Neural crest cell (in vitro differentiated cells): ENCODE results near the gene FSCN2. TPM values are rescaled to one million over a fixed set of nuclear protein-coding genes. Genes with fewer than 3 reads are reported as not detected.
A peak's percentile ranks its signal among the peaks of the same experiment; 100 is the strongest.

ENCODE experiments used
- DNase-seq: peaks from one replicate; pipeline ENCODE4 v3.0.0; 2021; ENCODE audit warnings: low read depth, mixed read lengths, low spot score
- H3K27ac Mint-ChIP-seq: one replicate; pipeline ENCODE4 v1.8.0; 2021; ENCODE audit warnings: mild to moderate bottlenecking, mixed read lengths; ENCODE audit not compliant: unreplicated experiment
- H3K27me3 Mint-ChIP-seq: 2 replicates; pipeline ENCODE4 v1.8.0; 2021; ENCODE audit warnings: low read depth, mild to moderate bottlenecking, mixed read lengths
- H3K36me3 Mint-ChIP-seq: 2 replicates; pipeline ENCODE4 v1.8.0; 2021; ENCODE audit warnings: low read depth, mild to moderate bottlenecking, mixed read lengths
- H3K4me1 Mint-ChIP-seq: 2 replicates; pipeline ENCODE4 v1.8.0; 2021; ENCODE audit warnings: mixed read lengths
- H3K4me3 Mint-ChIP-seq: one replicate; pipeline ENCODE4 v1.8.0; 2021; ENCODE audit warnings: mild to moderate bottlenecking, mixed read lengths
- H3K9me3 Mint-ChIP-seq: 2 replicates; pipeline ENCODE4 v1.8.0; 2021; ENCODE audit warnings: mixed read lengths
- CTCF ChIP-seq: fragments of 200-600 bp; sonication (generic); conservative IDR thresholded peaks from 2 replicates; pipeline ENCODE4 v1.5.0; 2021; ENCODE audit warnings: antibody characterized with exemption, mild to moderate bottlenecking
- total RNA-seq: library from RNA; stranded (reverse); gene quantifications from 2 replicates; pipeline ENCODE4 v1.2.1, GENCODE V29; 2021

FSCN2 gene
- total RNA-seq, 1 donor from 2014 or later, result 0.56 TPM

- H3K4me1 Mint-ChIP-seq, result peaks cover 29% of the 10 kb centered on the region
- H3K36me3 Mint-ChIP-seq, result peaks cover 4% of the 10 kb centered on the region
- H3K9me3 Mint-ChIP-seq, result no peaks in the 10 kb centered on the region
- H3K27me3 Mint-ChIP-seq, result peaks cover 5% of the 10 kb centered on the region
- H3K27ac Mint-ChIP-seq, result no peak overlapping the region
- TF ChIP-seq CTCF, result no peak
- peak overlapping the region; percentile 95 for H3K4me3 Mint-ChIP-seq
- DNase-seq, result no peak
These were observed 25.5 kb downstream of the FSCN2 start for GRCh38 chr17:81553616-81554181.

- Mint-ChIP-seq H3K4me1 (peaks cover 18% of the 10 kb centered on the region), H3K27ac (no peak overlapping the region), H3K4me3 (peak overlapping the region; percentile 31), H3K9me3 (no peaks in the 10 kb centered on the region), H3K36me3 (peaks cover 2% of the 10 kb centered on the region), H3K27me3 (peaks cover 5% of the 10 kb centered on the region)
- TF ChIP-seq CTCF, result no peak
- DNase-seq, result no peak
These were observed 28.1 kb downstream of the FSCN2 start for GRCh38 chr17:81556175-81556691.

DNA sequence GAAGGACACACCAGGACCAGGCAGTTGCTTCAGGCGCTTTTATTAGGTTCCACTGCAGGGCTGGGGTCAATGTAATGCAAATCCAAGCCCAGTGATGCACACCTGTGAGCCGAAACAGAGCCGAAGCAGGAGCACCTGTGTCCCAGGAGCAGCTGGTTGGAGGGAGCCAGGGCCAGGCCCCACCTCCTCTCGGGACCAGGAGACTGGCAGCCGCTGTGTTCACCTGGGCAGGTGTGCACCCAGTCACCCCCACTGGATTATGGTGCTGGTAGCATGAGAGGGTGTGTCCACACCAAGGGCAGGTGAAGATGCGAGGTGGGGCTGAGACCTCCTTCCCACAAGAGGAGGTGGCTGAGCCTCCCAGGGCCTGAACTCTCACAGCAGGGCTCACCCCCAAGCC lies 28.7 kb downstream of the FSCN2 start:
- no peak overlapping the region for H3K4me3 Mint-ChIP-seq
- no peak overlapping the region for H3K27ac Mint-ChIP-seq
- H3K9me3 Mint-ChIP-seq, result no peaks in the 10 kb centered on the region
- H3K4me1 Mint-ChIP-seq, result peaks cover 14% of the 10 kb centered on the region
- peaks cover 2% of the 10 kb centered on the region for H3K36me3 Mint-ChIP-seq
- no peak for DNase-seq
- H3K27me3 Mint-ChIP-seq, result peaks cover 2% of the 10 kb centered on the region
- no peak for TF ChIP-seq CTCF

DNA sequence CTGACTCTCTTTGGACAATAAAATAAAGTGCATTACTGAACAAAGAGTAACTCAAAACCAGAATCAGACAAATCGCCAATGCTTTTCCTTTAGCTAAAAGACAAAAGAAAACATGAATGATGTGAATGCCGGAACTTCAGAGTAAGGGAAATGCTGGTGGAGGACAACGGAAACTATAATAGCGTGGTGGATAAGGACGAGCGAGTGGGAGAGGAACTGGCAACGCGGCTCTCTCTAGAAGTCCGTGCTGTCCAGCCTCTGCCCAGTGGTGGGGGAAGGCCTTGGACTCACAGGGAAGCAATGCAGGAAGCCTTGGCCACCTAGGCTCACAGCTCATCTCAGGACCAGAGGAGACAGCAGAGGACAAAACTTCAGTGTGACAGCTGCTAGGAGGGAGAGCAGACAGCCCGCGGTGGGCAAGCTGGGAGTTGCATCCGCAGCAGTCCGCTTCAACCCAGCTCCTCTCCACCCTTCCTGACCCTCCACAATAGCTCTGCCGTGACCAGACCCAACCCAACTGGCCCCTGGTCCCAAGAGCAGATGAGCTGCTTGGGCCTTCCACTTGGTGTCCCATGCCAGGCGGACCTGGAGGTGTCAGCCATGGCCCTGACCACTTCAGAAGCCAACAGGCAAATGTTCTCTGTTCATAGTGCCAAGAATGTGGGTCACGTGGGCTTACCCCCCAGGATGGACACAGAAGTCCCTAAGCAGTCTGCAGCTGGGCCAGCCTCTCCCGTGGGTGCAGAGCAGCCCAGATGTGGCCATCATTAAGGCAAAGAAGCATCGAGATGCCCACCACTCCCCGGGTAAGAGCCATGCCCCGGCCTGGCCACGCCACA lies 29.3 kb downstream of the FSCN2 start:
- peaks cover 2% of the 10 kb centered on the region for H3K27me3 Mint-ChIP-seq
- peaks cover 14% of the 10 kb centered on the region for H3K4me1 Mint-ChIP-seq
- no peak for TF ChIP-seq CTCF
- peaks cover 4% of the 10 kb centered on the region for H3K36me3 Mint-ChIP-seq
- DNase-seq, result no peak
- peak overlapping the region; percentile 63 for H3K4me3 Mint-ChIP-seq
- H3K27ac Mint-ChIP-seq, result peak overlapping the region; percentile 57
- H3K9me3 Mint-ChIP-seq, result no peaks in the 10 kb centered on the region

DNA sequence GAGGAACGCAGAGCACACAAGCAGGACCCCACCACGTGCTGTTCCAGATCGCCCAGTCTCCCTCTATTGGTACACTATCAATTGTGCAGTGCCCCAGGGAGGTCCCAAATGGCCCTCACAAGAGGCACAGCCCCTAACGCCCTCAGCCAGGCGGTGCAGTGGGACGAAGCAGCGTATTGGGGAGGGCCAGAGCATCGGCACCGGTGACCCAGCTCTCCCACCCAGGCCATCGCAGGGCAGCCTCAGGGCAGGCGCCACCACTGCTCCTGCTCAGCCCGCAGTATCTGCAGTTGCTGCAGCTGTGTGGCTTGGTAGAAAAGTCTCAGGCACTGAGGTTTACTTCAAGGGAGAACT lies 29.9 kb downstream of the FSCN2 start:
- Mint-ChIP-seq H3K9me3 (no peaks in the 10 kb centered on the region), H3K4me3 (peak overlapping the region; percentile 38), H3K27me3 (no peaks in the 10 kb centered on the region), H3K36me3 (peaks cover 5% of the 10 kb centered on the region), H3K27ac (peak overlapping the region; percentile 57), H3K4me1 (peaks cover 10% of the 10 kb centered on the region)
- no peak for DNase-seq
- no peak for TF ChIP-seq CTCF
